ENCODE measurements around the gene C4B.
"Not testable (repeated sequence)": the region's sequence is repeated elsewhere in the genome, so short reads cannot be mapped to it uniquely, and the experiment has no call there.

The C4B gene

DNA sequence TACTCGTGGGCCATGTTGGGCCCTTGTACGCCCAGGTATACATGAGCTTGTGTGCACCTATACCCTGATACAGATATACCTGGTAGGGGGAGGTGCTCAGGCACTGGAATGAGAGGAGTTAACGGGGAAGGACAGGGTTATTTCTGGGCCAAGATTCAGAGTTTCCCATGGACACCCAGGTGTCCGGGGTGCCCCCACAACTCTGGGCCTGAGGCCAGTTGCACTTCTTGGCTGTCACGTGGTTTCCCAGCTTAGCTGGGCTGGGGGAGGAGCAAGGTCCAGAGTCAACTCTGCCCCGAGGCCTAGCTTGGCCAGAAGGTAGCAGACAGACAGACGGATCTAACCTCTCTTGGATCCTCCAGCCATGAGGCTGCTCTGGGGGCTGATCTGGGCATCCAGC lies 32.9 kb upstream of the C4B start, which contains the start of gene C4A:
TSS of gene C4A (plus strand) at position 314 of the 400 bp plus-strand sequence. CDS start at position 365, 51 bp downstream.
- not testable (repeated sequence) for DNase-seq

DNA sequence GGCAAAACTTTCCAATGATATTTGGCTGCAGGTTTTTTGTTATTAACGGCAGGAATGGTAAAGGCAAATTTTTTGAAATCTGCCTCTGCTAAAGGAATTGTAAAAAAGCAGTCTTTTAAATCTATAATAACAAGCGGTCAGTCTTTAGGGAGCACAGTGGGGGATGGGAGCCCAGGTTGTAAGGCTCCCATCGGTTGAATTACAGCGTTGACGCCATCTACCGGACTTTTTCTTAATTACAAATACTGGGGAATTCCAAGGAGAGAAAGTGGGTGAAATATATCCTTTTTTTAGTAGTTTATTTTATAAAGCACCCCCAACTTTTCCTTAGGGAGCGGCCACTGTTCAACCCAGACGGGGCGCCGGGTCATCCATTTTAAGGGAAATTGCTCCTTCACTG lies 25.2 kb upstream of the C4B start:
- DNase-seq, result not testable (repeated sequence)

DNA sequence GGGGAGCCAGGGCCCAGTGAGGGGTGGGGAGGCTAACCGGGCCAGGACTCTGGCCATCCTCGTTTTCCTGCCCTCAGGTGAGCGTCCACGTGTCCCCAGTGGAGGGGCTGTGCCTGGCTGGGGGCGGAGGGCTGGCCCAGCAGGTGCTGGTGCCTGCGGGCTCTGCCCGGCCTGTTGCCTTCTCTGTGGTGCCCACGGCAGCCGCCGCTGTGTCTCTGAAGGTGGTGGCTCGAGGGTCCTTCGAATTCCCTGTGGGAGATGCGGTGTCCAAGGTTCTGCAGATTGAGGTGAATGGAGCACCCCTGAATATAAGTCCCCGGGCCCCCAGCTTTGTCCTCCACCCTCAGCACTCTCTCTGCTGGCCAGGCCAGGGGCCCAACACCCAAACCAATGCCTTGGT lies 20.2 kb upstream of the C4B start:
- not testable (repeated sequence) for DNase-seq

DNA sequence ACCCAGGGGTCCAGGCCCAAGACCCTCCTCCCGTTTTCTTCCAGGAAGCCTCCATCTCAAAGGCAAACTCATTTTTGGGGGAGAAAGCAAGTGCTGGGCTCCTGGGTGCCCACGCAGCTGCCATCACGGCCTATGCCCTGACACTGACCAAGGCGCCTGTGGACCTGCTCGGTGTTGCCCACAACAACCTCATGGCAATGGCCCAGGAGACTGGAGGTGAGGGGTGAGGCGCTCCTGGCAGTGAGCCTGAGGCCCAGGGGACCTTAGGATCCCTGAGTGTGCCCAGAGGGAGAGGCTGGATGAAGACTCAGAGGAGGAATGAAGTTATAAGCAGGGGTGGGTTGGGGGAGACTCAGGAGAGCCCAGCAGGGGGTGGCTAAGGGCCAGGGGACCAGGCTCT lies 18.2 kb upstream of the C4B start:
- DNase-seq, result not testable (repeated sequence)

DNA sequence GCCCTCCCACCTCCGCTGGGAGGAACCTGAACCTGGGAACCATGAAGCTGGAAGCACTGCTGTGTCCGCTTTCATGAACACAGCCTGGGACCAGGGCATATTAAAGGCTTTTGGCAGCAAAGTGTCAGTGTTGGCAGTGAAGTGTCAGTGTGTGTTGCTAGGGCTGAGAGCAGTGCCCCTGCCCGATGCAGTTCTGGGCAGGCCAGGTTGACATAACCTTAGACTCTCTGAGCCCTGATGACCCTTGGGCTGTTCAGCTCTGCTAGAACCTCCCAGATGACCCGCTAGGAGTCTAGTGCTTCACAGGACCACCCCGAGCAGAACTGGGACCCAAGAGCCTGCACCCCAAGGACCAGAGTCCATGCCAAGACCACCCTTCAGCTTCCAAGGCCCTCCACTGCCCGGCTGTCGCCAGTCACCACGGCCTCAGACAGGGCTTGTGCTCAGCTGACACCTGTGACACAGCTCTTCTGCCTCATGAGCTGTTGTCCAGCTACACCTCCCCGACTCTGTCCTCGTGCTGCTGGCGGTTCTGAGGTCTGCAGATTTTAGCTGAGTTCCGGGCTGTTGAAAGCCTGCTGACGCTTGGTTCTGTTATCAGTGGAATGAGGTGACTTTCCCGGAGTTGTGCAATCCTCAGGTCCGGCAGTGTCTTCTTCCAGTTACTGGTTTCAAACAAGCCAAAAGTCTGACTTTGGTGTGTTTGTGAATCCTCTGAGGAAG lies 11.9 kb upstream of the C4B start:
- DNase-seq, result not testable (repeated sequence)

DNA sequence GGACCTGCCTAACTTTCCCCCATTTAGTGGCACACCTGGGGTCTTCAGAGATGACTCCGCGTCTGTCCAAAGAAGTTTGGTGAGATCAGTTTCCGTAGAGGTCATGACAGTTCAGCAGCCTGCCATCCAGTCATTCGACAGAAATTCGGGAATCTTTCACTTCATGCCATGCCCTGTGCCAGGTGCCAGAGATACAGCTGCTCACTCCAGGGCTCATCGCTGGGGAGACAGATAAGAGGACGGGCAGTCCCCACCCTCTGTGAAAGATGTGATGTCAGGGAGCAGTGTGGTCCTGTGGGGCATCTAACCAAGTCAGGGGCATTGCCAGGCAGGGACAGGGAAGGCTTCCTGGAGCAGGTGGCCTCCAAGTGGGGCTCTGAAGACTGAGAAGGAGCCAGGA lies 11.3 kb upstream of the C4B start:
- not testable (repeated sequence) for DNase-seq

DNA sequence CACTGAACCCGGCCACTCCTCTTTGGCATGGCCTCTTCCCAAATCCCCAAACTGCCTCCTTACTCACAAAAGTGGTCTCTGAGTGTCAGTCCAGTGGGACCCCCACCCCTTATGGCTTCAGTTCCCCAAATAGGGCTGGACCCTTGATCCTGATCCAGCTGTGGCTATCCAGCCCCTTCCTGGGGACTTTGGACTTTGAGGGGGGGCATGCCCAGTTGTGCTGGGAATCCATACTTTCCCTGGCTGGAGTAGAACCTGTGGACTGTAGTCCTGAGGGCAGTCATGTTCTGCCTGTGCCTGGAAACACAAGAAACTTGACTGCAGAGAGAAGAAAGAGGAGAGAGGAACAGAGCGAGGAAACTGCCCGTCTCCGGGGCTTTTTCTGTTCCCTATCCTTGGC lies 10.2 kb upstream of the C4B start:
- not testable (repeated sequence) for DNase-seq

DNA sequence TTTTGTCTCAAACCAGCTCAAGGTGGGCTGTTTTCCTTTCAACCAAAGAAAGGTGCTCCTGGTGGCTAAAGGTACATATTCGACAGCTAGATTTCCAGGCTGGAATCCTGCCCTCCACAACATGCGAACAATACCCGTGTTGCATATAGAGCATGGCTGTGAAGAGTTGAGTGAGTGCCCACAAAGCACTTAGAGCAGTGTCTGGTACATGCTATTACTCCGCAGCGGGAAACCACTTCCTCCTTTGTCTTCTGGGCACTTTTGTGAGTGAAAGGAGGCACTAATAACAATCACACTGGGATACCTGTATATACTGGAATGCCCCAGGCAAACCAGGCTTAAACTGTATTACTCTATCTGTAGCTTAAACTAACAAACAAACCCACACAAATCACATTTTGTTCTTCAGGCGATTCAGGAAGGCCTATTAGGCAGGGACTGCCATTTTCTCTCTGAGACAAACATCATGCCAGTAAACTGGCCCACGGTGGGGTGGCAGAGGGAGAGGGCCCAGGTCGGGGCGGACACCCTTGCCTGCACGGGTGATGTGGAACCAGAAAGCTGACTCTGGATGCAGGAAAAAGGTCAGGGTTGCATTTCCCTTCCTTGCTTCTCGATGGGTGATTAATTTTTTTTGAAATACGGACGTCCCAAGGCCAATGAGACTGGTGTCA lies 9.6 kb upstream of the C4B start:
- not testable (repeated sequence) for DNase-seq

DNA sequence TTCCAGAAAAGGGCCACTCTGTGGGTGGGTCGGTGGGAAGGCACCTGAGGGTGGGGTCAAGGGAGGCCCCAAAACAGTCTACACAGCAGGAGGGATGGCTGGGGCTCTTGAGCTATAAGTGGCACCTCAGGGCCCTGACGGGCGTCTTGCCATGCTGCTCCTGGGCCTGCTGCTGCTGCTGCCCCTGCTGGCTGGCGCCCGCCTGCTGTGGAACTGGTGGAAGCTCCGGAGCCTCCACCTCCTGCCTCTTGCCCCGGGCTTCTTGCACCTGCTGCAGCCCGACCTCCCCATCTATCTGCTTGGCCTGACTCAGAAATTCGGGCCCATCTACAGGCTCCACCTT lies 9.1 kb upstream of the C4B start:
- not testable (repeated sequence) for DNase-seq

DNA sequence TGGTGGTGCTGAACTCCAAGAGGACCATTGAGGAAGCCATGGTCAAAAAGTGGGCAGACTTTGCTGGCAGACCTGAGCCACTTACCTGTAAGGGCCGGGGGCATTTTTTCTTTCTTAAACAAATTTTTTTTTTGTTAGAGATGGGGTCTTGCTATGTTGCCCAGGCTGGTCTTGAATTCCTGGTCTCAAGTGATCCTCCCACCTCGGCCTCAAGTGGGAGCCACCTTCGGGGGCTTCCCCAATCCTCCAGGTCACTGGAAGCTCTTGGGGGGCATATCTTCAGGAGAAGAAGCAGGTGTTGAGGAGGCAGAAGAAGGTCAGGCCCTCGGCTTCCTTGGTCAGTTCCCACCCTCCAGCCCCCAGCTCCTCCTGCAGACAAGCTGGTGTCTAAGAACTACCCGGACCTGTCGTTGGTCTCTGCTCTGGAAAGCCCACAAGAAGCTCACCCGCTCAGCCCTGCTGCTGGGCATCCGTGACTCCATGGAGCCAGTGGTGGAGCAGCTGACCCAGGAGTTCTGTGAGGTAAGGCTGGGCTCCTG lies 8.5 kb upstream of the C4B start:
- not testable (repeated sequence) for DNase-seq

DNA sequence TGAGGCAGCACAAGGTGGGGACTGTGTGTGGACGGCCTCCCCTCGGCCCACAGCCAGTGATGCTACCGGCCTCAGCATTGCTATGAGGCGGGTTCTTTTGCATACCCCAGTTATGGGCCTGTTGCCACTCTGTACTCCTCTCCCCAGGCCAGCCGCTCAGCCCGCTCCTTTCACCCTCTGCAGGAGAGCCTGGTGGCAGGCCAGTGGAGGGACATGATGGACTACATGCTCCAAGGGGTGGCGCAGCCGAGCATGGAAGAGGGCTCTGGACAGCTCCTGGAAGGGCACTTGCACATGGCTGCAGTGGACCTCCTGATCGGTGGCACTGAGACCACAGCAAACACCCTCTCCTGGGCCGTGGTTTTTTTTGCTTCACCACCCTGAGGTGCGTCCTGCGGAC lies 7.5 kb upstream of the C4B start:
- not testable (repeated sequence) for DNase-seq

DNA sequence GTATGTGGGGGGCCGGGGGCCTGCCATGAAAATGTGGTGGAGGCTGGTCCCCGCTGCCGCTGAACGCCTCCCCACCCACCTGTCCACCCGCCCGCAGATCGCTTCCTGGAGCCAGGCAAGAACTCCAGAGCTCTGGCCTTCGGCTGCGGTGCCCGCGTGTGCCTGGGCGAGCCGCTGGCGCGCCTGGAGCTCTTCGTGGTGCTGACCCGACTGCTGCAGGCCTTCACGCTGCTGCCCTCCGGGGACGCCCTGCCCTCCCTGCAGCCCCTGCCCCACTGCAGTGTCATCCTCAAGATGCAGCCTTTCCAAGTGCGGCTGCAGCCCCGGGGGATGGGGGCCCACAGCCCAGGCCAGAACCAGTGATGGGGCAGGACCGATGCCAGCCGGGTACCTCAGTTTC lies 6.6 kb upstream of the C4B start:
- DNase-seq, result not testable (repeated sequence)

DNA sequence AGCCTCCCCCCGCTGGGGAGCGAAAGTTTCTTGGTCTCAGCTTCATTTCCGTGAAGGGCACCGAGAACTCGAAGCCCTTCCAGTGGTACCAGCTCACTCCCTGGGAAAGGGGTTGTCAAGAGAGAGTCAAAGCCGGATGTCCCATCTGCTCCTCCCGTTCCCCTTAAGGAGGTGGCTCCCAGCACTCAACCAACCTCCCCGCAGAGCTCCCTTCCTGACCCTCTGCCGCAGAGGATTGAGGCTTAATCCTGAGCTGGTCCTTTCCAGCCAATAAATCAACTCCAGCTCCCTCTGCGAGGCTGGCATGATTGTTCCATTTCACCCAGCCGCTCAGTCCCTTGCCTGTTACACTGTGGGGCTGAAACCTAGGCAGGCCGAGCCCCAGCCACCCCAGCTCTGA lies 6.0 kb upstream of the C4B start:
- not testable (repeated sequence) for DNase-seq

DNA sequence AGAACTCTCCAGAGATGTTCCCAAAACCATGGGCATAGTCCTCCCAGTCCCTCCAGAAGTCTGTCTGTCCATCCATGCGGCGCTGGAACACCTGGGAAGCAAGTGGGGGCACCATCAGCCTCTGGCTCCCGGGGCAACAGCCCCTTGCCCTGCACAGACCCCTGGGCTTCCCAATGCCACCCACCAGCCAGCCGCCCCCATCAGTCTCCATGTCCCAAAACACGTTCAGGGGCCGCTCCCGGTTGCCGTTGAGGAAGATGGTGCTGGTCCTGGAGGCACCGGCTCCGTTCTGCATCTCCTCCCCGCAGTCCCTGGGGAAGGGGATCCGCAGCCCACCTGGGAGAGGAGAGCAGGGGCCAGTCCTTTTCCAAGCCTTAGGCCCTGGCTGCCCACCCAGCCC lies 5.1 kb upstream of the C4B start:
- not testable (repeated sequence) for DNase-seq

DNA sequence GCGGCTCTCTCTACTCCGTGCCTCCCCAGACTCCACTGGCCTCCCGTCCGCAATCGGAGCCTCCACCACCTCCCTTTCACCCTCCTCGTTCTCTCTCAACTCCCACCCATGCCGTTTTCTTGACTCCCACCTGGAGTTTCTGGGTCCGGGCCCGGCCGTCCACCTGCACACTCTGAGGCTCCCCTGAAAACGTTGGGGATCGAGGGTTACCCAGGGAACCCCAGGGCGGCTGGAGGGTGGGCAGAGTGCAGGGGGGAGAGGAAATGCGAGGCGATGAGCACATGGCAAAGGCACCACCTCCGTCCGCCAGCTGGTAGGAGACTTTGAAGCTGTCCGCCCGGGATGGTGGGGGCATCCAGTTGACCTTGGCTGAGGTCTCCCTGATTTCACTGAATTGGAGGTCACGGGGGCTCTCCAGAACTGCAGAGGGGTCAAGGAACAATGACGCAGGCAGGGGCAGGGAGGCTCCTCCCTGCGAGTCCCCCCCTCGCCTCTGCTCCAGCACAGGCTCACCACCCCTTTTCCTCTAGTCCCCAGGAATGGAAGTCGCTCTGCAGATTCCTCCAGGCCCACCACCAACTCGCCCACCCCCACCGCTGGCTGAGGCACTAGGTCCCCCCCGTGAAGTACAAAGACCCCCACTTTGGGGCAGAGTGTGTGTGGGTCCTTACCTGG lies 3.6 kb upstream of the C4B start:
- DNase-seq, result not testable (repeated sequence)

DNA sequence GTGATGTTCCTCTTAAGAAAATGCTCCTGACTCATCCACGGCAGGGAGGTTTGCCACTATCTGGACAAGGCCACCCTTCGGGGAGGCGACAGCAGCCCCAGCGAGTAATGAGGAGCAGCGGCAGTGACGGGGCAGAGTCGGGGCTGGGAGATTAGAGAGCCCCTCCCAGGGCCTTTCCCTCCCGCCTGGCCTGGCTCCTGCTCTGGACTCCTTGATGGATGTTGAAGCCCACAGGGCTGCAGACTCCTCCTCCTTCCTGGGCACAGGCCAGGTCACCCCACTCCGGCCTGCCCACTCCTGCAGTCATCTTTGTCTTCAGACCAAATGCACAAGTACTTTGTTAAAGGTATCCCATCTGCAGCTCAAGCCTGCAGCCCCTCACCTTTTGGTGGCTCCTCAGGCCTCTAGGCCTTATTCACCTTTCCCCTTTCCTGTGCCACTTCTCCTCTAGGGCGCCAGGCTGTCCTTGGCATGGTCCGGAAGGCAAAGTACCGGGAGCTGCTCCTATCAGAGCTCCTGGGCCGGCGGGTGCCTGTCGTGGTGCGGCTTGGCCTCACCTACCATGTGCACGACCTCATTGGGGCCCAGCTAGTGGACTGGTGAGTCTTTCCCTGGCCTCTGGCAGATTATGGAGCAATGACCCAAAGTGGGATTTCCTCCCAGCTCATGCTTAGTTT lies 1.5 kb upstream of the C4B start:
- DNase-seq, result not testable (repeated sequence)

DNA sequence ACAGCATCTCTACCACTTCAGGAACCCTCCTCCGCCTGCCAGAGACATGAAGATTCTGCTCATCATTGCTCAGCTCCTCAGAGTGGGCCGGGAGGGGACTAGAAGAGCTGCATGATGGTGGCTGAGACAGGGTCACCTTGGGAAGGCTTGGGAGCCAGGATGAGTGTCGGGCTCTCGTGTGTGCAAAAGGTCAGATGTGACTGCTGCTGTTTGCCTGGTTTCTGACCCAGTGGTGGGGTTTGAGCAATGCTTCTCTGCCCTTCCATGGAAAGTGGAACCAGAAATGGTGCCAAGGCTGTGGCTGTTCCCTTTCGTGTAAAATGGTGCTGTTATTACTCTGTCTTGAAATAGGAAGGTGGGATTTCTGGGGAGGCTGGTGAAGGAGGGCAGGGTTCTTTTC lies 857 bp upstream of the C4B start:
- not testable (repeated sequence) for DNase-seq

DNA sequence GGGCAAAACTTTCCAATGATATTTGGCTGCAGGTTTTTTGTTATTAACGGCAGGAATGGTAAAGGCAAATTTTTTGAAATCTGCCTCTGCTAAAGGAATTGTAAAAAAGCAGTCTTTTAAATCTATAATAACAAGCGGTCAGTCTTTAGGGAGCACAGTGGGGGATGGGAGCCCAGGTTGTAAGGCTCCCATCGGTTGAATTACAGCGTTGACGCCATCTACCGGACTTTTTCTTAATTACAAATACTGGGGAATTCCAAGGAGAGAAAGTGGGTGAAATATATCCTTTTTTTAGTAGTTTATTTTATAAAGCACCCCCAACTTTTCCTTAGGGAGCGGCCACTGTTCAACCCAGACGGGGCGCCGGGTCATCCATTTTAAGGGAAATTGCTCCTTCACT lies 7.5 kb downstream of the C4B start:
- DNase-seq, result not testable (repeated sequence)

DNA sequence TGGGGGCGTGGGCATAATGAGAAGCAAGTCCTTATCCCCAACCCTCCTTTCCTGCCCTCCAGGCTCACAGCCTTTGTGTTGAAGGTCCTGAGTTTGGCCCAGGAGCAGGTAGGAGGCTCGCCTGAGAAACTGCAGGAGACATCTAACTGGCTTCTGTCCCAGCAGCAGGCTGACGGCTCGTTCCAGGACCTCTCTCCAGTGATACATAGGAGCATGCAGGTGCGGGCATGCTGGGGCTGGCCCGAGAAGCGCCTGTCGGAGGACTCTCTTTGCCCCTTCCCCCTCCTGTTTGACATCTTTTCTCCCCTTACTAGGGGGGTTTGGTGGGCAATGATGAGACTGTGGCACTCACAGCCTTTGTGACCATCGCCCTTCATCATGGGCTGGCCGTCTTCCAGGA lies 14.0 kb downstream of the C4B start:
- DNase-seq, result not testable (repeated sequence)

DNA sequence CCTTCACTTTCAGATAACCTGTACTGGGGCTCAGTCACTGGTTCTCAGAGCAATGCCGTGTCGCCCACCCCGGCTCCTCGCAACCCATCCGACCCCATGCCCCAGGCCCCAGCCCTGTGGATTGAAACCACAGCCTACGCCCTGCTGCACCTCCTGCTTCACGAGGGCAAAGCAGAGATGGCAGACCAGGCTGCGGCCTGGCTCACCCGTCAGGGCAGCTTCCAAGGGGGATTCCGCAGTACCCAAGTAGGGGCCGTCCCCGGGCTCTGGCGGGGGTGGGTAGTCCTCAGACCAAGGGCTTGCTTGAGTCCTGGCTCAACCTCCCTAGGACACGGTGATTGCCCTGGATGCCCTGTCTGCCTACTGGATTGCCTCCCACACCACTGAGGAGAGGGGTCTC lies 15.0 kb downstream of the C4B start:
- not testable (repeated sequence) for DNase-seq

DNA sequence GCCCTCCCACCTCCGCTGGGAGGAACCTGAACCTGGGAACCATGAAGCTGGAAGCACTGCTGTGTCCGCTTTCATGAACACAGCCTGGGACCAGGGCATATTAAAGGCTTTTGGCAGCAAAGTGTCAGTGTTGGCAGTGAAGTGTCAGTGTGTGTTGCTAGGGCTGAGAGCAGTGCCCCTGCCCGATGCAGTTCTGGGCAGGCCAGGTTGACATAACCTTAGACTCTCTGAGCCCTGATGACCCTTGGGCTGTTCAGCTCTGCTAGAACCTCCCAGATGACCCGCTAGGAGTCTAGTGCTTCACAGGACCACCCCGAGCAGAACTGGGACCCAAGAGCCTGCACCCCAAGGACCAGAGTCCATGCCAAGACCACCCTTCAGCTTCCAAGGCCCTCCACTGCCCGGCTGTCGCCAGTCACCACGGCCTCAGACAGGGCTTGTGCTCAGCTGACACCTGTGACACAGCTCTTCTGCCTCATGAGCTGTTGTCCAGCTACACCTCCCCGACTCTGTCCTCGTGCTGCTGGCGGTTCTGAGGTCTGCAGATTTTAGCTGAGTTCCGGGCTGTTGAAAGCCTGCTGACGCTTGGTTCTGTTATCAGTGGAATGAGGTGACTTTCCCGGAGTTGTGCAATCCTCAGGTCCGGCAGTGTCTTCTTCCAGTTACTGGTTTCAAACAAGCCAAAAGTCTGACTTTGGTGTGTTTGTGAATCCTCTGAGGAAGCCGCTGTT lies 20.9 kb downstream of the C4B start:
- DNase-seq, result not testable (repeated sequence)

DNA sequence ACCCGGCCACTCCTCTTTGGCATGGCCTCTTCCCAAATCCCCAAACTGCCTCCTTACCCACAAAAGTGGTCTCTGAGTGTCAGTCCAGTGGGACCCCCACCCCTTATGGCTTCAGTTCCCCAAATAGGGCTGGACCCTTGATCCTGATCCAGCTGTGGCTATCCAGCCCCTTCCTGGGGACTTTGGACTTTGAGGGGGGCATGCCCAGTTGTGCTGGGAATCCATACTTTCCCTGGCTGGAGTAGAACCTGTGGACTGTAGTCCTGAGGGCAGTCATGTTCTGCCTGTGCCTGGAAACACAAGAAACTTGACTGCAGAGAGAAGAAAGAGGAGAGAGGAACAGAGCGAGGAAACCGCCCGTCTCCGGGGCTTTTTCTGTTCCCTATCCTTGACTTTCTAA lies 22.5 kb downstream of the C4B start:
- DNase-seq, result not testable (repeated sequence)
